Hepatic stellate cell (primary cell): ENCODE measurements around the gene HOXD3.

ENCODE experiments used
- DNase-seq: peaks from one replicate; pipeline ENCODE4 v3.0.0; 2011; ENCODE audit warnings: low spot score

The HOXD3 gene

GRCh38 chr2:176132205-176133171 is 24.6 kb upstream of the HOXD3 start:
- no peak for DNase-seq

- DNase-seq, result no peak
These were observed 23.7 kb upstream of the HOXD3 start for GRCh38 chr2:176133389-176133788.

GRCh38 chr2:176134035-176134434 is 23.1 kb upstream of the HOXD3 start:
- DNase-seq, result no peak

- DNase-seq, result no peak
These were observed 22.1 kb upstream of the HOXD3 start for GRCh38 chr2:176135035-176135440.

GRCh38 chr2:176136374-176137251 is 20.5 kb upstream of the HOXD3 start:
- no peak for DNase-seq

- DNase-seq, result no peak
These were observed 19.9 kb upstream of the HOXD3 start for GRCh38 chr2:176137252-176137580.

GRCh38 chr2:176137906-176138305 is 19.2 kb upstream of the HOXD3 start:
- DNase-seq, result no peak

GRCh38 chr2:176138526-176138922 is 18.6 kb upstream of the HOXD3 start:
- no peak for DNase-seq

- no peak for DNase-seq
These were observed 18.0 kb upstream of the HOXD3 start for GRCh38 chr2:176138923-176139660.

GRCh38 chr2:176139661-176140512 is 17.2 kb upstream of the HOXD3 start:
- no peak for DNase-seq

GRCh38 chr2:176140513-176141317 is 16.4 kb upstream of the HOXD3 start:
- peak; percentile 89 for DNase-seq

GRCh38 chr2:176142281-176142680 is 14.8 kb upstream of the HOXD3 start:
- no peak for DNase-seq

- no peak for DNase-seq
These were observed 11.8 kb upstream of the HOXD3 start for GRCh38 chr2:176145085-176145969.

- DNase-seq, result no peak
These were observed 11.0 kb upstream of the HOXD3 start for GRCh38 chr2:176146101-176146500.

- DNase-seq, result no peak
These were observed 10.5 kb upstream of the HOXD3 start for GRCh38 chr2:176146645-176147044.

GRCh38 chr2:176147210-176147799 is 9.8 kb upstream of the HOXD3 start:
- no peak for DNase-seq

GRCh38 chr2:176147800-176148496 is 9.2 kb upstream of the HOXD3 start:
- DNase-seq, result no peak

GRCh38 chr2:176148751-176149421 is 8.2 kb upstream of the HOXD3 start:
- DNase-seq, result no peak
